Endothelial cell of umbilical vein (primary cell): Measurements from ENCODE around the gene USP6NL. TPM values are rescaled to one million over a fixed set of nuclear protein-coding genes. Genes with fewer than 3 reads are reported as not detected.

Experiments
- BruUV-seq: library from RNA; stranded (reverse); fragments of 400-500 nt; replicated peaks from 2 replicates; lab custom pipeline; 2021; lab: Mats Ljungman, UMichigan
- CTCF ChIA-PET: fragments of 300-600, 350-600 bp; sonication (Branson Sonifier 250); formaldehyde crosslinking; loops from one replicate; lab custom pipeline; 2021; ENCODE audit warnings: antibody characterized with exemption, inconsistent platforms; lab: Charles Lee
- POLR2A ChIA-PET: fragments of 300-600, 350-600 bp; sonication (Branson Sonifier 250); formaldehyde crosslinking; loops from one replicate; lab custom pipeline; 2021; ENCODE audit warnings: antibody characterized with exemption, inconsistent platforms; lab: Charles Lee
- DNase-seq: peaks from one replicate; pipeline ENCODE4 v3.0.0-alpha.2; 2011; ENCODE audit warnings: low read depth, low spot score
- FAIRE-seq: peaks from 2 replicates; lab custom pipeline; 2011; peaks lifted over from hg19 to GRCh38; lab: Jason Lieb, UNC
- H2AFZ ChIP-seq: 2 replicates; pipeline ENCODE4 v1.6.0; 2012; ENCODE audit warnings: low read depth, low read length, control low read depth, inconsistent platforms
- H3K27ac ChIP-seq: 2 replicates; pipeline ENCODE4 v1.5.1; 2011; ENCODE audit warnings: low read depth, mild to moderate bottlenecking, control low read depth, low read length, moderate library complexity; ENCODE audit not compliant: insufficient read depth
- H3K27me3 ChIP-seq, 2 experiments: 2 replicates each; pipeline versions ENCODE4 v1.6.0 to v1.6.1; 2011; ENCODE audit warnings: low read length in 2 of 2, mixed read lengths in 1 of 2; ENCODE audit not compliant: control insufficient read depth in 2 of 2, insufficient read depth in 2 of 2
- H3K36me3 ChIP-seq, 2 experiments: 2 replicates in 1 of 2; 3 replicates in 1 of 2; pipeline ENCODE4 v1.5.1; 2011; ENCODE audit warnings: low read length in 2 of 2, mild to moderate bottlenecking in 1 of 2, moderate library complexity in 1 of 2; ENCODE audit not compliant: control insufficient read depth in 2 of 2, insufficient read depth in 2 of 2; ENCODE audit errors: extremely low read depth in 1 of 2
- H3K4me1 ChIP-seq: 3 replicates; pipeline ENCODE4 v1.5.1; 2011; ENCODE audit warnings: mild to moderate bottlenecking, low read length; ENCODE audit not compliant: control insufficient read depth, insufficient read depth; ENCODE audit errors: extremely low read depth
- H3K4me2 ChIP-seq: 2 replicates; pipeline ENCODE4 v1.6.1; 2011; ENCODE audit warnings: low read length, control low read depth, mixed read lengths; ENCODE audit not compliant: insufficient read depth
- H3K4me3 ChIP-seq, 3 experiments: fragments of 200-600 bp in 1 of 3; sonication (generic), shearing (Covaris generic) in 1 of 3; replicated peaks in 1 of 3; 2 replicates each; pipeline ENCODE4 v1.5.1; 2011 to 2016; ENCODE audit warnings: control low read depth in 3 of 3, low read length in 3 of 3, mild to moderate bottlenecking in 2 of 3, inconsistent platforms in 1 of 3, low read depth in 1 of 3, moderate library complexity in 1 of 3; ENCODE audit not compliant: insufficient read depth in 1 of 3
- H3K79me2 ChIP-seq: 2 replicates; pipeline ENCODE4 v1.6.0; 2012; ENCODE audit warnings: low read length, inconsistent platforms; ENCODE audit not compliant: control insufficient read depth, insufficient read depth
- H3K9ac ChIP-seq: replicated peaks from 2 replicates; pipeline ENCODE3; 2011; ENCODE audit warnings: low read length, control low read depth; ENCODE audit not compliant: insufficient read depth; ENCODE audit errors: extremely low read depth
- H3K9me1 ChIP-seq: replicated peaks from 3 replicates; pipeline ENCODE4 v1.6.0; 2011; ENCODE audit warnings: mild to moderate bottlenecking, low read length; ENCODE audit not compliant: control insufficient read depth, insufficient read depth; ENCODE audit errors: extremely low read depth
- H3K9me3 ChIP-seq: replicated peaks from 2 replicates; pipeline ENCODE4 v1.5.1; 2012; ENCODE audit warnings: low read length, inconsistent platforms; ENCODE audit not compliant: control insufficient read depth, insufficient read depth
- H4K20me1 ChIP-seq: replicated peaks from 2 replicates; pipeline ENCODE3; 2011; ENCODE audit warnings: mild to moderate bottlenecking, low read length; ENCODE audit not compliant: control insufficient read depth, insufficient read depth; ENCODE audit errors: extremely low read depth
- CTCF ChIP-seq, 2 donors: IDR thresholded peaks; 1 replicate in 1 of 2; 2 replicates in 1 of 2; pipeline ENCODE4 v1.5.1; 2011; ENCODE audit warnings: low read length in 2 of 2, mild to moderate bottlenecking in 2 of 2, moderate library complexity in 2 of 2, control low read depth in 1 of 2, inconsistent platforms in 1 of 2, low read depth in 1 of 2; ENCODE audit not compliant: insufficient read depth in 1 of 2; ENCODE audit errors: extremely low read depth in 1 of 2
- EZH2 ChIP-seq: IDR thresholded peaks from 2 replicates; pipeline ENCODE4 v1.6.1; 2012; ENCODE audit warnings: borderline replicate concordance, low read depth, mild to moderate bottlenecking, moderate library complexity, low read length, inconsistent platforms; ENCODE audit not compliant: severe bottlenecking
- FOS ChIP-seq: IDR thresholded peaks from 2 replicates; pipeline ENCODE4 v1.6.1; 2011; ENCODE audit warnings: mild to moderate bottlenecking, low read length, moderate library complexity, borderline replicate concordance; ENCODE audit not compliant: insufficient read depth
- GATA2 ChIP-seq: IDR thresholded peaks from 2 replicates; pipeline ENCODE4 v1.7.0; 2011; ENCODE audit warnings: low read depth, mild to moderate bottlenecking, moderate library complexity, mixed read lengths, low read length; ENCODE audit not compliant: insufficient read length, insufficient read depth
- JUN ChIP-seq: IDR thresholded peaks from 2 replicates; pipeline ENCODE4 v1.6.1; 2011; ENCODE audit warnings: borderline replicate concordance, low read depth; ENCODE audit not compliant: insufficient read length, insufficient read depth
- MAX ChIP-seq: IDR thresholded peaks from 2 replicates; pipeline ENCODE4 v1.6.1; 2011; ENCODE audit not compliant: insufficient read depth, insufficient read length
- MYC ChIP-seq: IDR thresholded peaks from one replicate; pipeline ENCODE4 v1.6.1; 2011; ENCODE audit warnings: mild to moderate bottlenecking, low read depth, low read length
- POLR2A ChIP-seq: IDR thresholded peaks from 2 replicates; pipeline ENCODE4 v1.6.1; 2012; ENCODE audit warnings: low read depth, mild to moderate bottlenecking, control low read depth, low read length
- POLR2AphosphoS5 ChIP-seq: IDR thresholded peaks from 2 replicates; pipeline ENCODE4 v1.6.1; 2012; ENCODE audit warnings: low read depth, mild to moderate bottlenecking, control low read depth, low read length, moderate library complexity; ENCODE audit not compliant: insufficient read depth
- dilution Hi-C: fragments of 300-500 bp; cut with MboI; formaldehyde crosslinking; loops from one replicate; pipeline ENCODE4 v1.15.0; 2019; ENCODE audit warnings: low sequenced_read_pairs; ENCODE audit not compliant: extremely low pct_ligation_motif_present
- intact Hi-C: fragments of 100-400 bp; cut with micrococcal nuclease; formaldehyde crosslinking; loops from one replicate; pipeline ENCODE4 v1.10.0; 2022
- polyA plus RNA-seq, 4 experiments: library from polyadenylated mRNA; depleted of rRNA in 3 of 4; stranded (reverse) in 3 of 4; unstranded in 1 of 4; fragments of >200 nt; gene quantifications; 2 replicates each; pipeline versions ENCODE4 v1.2.1 to v1.2.3, GENCODE V29; 2011 to 2012; ENCODE audit warnings: missing spikeins in 1 of 4
- total RNA-seq: library from RNA; stranded (reverse); gene quantifications from 2 replicates; pipeline ENCODE4 v1.2.3, GENCODE V29; 2021

USP6NL gene
- total and polyA plus RNA-seq, 2 donors (not counting 3 experiments of a cell fraction or from before 2014, with no cell fraction given), result 13.5 to 29.2 TPM

GRCh38 chr10:11636697-11637303, 25.4 kb upstream of the USP6NL start:
- no TSS peak for BruUV-seq
- ChIA-PET CTCF (interaction anchor here (1.0 to 1.6 kb wide), 2 partner anchors 9 to 13 kb away, joined by 3 to 5 read pairs; no protein-coding TSS in a partner anchor), POLR2A (no interaction called here)
- peaks cover 0 to 3% of the 10 kb centered on the region in 2 experiments for H3K27me3 ChIP-seq
- H3K27ac ChIP-seq, result no peak overlapping the region
- no peaks in the 10 kb centered on the region for H3K9me3 ChIP-seq
- no peak overlapping the region for H3K4me2 ChIP-seq
- no peak for DNase-seq
- no peaks in the 10 kb centered on the region for H4K20me1 ChIP-seq
- H3K79me2 ChIP-seq, result no peaks in the 10 kb centered on the region
- FAIRE-seq, result no peak
- H3K36me3 ChIP-seq, result no peaks in the 10 kb centered on the region
- TF ChIP-seq GATA2, result no peak
- TF ChIP-seq CTCF (IDR thresholded peaks at IDR 0.05; ENCODE audit: extremely low read depth in 1 of 2, insufficient read depth in 1 of 2, low read depth in 1 of 2, low read length in 2 of 2), result no peak
- no peak for TF ChIP-seq POLR2AphosphoS5
- no peak for TF ChIP-seq FOS
- TF ChIP-seq EZH2, result no peak
- no peak for TF ChIP-seq POLR2A
- no peak for TF ChIP-seq JUN
- no peak for TF ChIP-seq MAX
- TF ChIP-seq MYC, result no peak
- H3K9ac ChIP-seq, result no peak overlapping the region
- H2AFZ ChIP-seq, result no peak overlapping the region
- intact Hi-C loops (no loop called here), dilution Hi-C loops (no loop called here)
- no peaks in the 10 kb centered on the region for H3K4me1 ChIP-seq
- H3K9me1 ChIP-seq, result no peaks in the 10 kb centered on the region
- no peak overlapping the region for H3K4me3 ChIP-seq
